GM12892 (cell line): ENCODE data around the gene RTKN.
A peak's percentile ranks its signal among the peaks of the same experiment; 100 is the strongest.

Source experiments
- DNase-seq: peaks from one replicate; pipeline ENCODE4 v3.0.0; 2011; ENCODE audit not compliant: insufficient read length
- FAIRE-seq: peaks from 2 replicates; lab custom pipeline; 2011; peaks lifted over from hg19 to GRCh38; lab: Jason Lieb, UNC
- POLR2A ChIP-seq: IDR thresholded peaks from 2 replicates; pipeline ENCODE4 v1.6.1; 2011; ENCODE audit warnings: low read depth, low read length, control low read depth
- POLR2AphosphoS5 ChIP-seq: IDR thresholded peaks from 2 replicates; pipeline ENCODE4 v1.6.1; 2011; ENCODE audit warnings: low read depth, low read length, control low read depth
- TAF1 ChIP-seq: IDR thresholded peaks from 2 replicates; pipeline ENCODE4 v1.6.1; 2011; ENCODE audit warnings: low read depth, mild to moderate bottlenecking, control low read depth, low read length, borderline replicate concordance

RTKN gene

DNA sequence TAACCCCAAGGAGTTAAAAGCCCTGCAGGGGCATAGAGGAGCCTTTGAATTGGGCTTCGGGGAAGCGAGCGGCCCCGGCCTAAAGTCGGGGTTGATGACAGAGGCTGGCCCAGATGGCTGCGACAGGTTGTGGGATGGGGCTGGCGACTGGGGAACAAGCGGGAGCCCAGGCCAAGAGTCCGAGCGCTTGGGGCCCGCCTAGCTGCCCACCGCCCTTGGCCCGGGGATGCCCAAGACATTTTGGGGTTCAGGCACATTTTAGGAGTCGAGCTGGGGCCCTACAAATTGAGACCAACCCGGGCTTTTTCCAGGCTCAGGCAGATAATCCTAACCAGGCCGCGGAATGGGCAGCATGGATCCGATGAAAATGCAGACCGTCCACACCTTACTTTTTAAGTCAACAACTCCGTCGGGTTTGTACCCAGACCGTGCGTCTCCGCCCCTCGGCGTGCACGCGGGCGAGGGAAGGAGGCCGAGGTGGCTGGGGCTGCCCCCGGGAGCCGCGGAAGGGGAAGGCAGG lies 507 bp downstream of the RTKN start:
- DNase-seq (peak; percentile 55), FAIRE-seq (no peak)
- no peak for TF ChIP-seq POLR2A
- no peak for TF ChIP-seq TAF1

DNA sequence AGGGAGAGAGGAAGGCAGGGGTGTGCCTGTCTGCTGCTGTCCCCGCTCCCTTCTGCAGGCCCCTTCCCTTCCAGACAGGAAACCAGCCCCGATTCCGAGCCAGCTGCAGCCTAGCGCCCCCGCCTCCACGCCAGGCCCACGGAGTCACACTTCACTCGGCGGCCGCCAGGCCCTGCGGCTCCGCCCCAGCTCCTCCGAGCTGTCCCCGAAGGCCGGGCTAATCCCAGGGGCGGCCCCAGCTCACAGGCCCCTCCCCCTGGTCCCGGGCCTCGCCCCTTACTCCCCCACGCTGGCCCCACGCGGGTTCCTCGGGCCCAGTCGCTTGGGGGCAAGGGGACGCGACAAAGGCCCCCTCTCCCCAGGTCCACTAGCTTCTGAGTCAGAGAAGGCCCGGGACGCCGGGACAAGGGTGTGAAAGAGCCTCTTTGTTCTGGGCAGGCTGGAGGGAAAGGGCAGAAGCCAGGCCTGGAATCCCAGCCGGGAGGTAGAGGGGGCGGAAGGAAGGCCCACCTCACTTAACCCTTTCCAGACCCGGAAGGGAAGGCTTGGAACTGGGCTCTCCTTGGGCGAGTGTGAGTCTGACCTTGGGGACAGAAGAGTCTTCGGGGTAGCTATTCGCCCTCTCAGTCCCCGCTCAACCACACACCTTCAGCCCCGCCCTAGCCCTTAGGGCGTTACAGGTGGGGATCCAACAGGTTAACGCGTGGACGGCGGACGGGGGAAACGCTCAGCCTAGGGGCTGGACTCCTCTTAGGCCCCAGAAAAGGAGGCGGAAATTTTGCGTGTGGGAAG lies 1.2 kb downstream of the RTKN start:
- DNase-seq (peak; percentile 99), FAIRE-seq (peak; percentile 57)
- TF ChIP-seq TAF1 = no peak
- TF ChIP-seq POLR2A = peak; percentile 55; the same call in 1 of the 2 replicates
- TF ChIP-seq POLR2AphosphoS5 = no peak

DNA sequence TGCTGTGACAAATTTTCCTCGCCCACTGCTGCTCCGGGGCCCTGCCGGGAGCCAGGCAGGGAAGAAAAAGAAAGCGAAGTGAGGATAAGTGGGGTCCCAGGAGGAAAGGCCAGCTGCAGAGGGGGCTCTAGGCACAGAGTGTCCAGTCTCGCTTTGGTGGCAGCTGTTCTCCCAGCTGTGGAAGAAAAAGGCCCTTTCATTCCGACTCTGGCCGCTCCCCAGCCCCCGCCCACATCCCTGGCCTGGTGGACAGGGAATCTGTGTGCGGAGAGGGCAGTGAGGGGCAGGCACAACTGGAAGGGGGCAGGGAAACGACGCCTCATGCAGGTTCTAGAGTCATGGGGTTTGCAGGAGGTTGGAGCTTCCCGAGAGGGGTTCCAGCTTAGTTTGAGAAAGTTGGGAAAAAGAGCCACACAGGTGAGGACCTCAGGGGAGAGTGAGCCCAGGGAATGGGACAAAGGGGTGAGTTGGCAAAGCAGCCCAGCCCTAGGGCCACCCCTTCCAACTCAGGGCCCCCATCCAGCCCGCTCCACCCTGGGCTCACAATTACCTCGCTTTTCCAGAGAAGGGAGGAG lies 1.8 kb downstream of the RTKN start:
- FAIRE-seq (no peak), DNase-seq (no peak)
- TF ChIP-seq POLR2A = no peak
- TF ChIP-seq TAF1 = no peak

DNA sequence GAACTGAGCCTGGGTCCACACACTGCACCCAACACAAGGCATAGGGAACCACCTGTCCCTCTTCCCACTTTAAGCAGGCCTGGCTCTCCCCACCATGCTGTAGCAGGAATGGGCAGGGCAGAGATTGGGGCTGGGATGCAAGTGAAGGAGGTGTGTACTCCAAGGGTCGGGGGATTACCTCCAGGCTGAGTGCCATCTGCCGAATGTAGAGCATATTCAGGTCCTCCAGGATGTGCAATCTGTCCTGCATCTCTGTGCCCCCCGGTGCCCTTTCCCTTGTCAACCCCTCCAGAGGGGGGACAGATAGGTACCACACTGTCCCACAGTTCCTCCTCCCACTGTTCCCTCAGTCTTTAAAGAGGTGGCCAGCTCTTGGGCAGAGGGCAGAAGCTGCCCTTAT lies 2.4 kb downstream of the RTKN start:
- FAIRE-seq (no peak), DNase-seq (no peak)
- no peak for TF ChIP-seq POLR2AphosphoS5
- TF ChIP-seq TAF1 = no peak
- TF ChIP-seq POLR2A = no peak

DNA sequence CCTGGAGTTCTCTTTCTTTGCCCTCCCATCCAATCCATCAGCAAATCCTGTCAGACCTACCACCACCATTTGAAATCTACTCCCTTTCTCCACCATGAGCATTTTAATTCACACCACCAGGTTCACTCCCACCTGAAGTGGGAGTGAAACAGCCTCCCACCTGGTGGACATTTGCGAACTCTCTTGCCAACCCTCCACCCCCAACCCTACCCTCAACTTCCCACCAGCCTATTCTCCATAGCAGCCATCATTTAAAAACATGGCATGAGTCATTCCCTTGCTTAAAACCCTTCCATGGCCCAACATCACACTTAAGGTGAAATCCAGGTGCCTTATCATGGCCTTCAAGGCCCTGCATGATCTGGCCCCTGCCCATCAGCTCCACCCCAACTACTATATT lies 3.5 kb downstream of the RTKN start:
- DNase-seq (no peak), FAIRE-seq (no peak)
- TF ChIP-seq POLR2A (no peak), POLR2AphosphoS5 (no peak), TAF1 (no peak)

DNA sequence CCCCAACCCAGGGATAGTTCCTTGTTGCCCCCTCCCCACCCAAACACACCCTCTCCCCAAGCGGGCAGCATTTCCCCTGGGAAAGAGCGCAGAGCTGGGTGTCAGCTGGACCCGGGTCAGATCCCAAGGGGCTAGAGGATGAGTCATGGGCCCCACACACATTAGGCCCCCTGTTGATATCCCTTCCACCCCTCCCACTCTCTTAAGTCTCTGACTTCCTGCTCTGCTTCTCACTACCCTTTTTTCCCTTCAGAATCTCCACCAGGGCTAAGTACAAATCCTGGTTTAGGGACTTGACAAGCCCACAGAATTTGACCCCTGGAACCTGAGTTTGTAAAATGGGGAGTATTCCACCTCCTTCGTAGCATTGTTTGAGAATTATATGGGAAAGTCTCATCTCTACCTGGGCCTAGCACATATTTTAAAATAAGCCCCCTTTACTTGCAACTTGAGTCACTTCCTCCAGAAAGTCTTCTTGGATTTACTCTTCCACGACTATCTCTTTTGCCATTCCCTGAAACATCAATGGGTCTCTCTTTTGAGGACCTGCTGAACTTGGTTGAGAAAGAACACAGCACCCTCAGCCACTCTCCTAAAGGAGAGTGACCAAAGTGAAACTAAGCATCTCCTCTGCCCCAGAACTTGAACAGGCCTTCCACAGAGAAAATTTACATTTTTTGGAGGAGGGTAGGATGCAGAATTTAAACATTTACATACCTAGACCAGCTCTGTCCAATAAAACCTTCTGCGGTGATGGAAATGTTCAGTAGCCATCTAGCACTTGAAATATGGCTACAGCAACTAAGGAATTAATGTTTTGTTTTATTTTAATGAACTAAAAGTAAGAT lies 4.7 kb downstream of the RTKN start:
- FAIRE-seq (no peak), DNase-seq (no peak)
- TF ChIP-seq POLR2A (no peak), POLR2AphosphoS5 (no peak), TAF1 (no peak)

DNA sequence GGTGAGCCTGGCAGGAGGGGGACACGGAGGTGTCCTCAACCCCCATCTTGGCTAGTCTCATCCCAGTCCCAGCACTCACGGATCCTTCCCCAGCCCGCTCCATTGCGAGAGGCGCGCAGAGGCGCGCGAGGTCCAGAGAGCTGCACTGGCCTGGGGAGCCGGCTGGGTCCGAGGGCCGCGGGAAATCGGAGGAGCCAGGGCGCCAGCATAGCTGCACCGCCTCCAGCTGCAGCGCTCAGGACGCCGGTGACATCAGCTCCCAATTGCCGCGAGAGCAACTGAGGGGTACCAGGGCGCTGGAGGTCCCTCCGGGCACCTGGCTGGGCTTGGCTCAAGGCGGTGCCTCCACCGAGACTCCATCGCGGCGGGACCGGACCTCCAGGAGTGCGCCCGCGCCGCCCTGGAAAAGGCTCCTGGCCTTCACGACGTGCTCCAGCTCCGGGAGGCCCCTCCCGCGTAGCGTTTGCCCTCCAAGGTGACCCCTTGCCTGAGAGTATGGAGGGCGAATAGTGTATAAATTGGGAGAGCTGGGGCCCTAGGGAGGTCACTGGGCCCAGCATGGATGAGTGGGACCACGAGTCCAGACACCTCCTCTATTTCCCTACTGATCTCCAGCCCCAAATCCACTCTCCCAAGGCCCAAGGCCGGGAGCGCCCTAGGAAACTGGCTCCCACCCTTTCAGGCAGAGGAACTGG lies 5.5 kb downstream of the RTKN start:
- TF ChIP-seq POLR2A (no peak), POLR2AphosphoS5 (no peak), TAF1 (no peak)
- no peak for DNase-seq
- no peak for FAIRE-seq

DNA sequence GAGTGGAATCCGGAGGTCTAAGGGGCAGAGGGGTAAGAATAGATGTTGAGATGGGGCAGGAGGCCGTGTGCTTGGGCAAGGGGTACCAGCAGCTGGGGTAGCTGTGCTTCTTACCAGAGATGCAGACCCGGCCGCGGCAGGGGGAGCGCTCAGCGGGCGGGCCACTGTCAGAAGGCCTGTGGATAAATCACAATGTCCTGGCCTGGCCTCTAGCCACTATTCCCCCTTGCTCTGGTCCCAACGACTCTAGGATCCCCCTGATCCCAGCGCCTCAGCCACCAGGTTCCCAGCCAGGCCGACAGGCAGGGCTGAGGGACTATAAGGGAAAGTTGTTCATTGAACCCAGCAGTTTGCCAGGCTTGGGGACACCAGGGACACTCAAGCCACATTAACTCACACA lies 11.2 kb downstream of the RTKN start:
- TF ChIP-seq POLR2A (no peak), TAF1 (no peak), POLR2AphosphoS5 (no peak)
- no peak for DNase-seq
- no peak for FAIRE-seq

DNA sequence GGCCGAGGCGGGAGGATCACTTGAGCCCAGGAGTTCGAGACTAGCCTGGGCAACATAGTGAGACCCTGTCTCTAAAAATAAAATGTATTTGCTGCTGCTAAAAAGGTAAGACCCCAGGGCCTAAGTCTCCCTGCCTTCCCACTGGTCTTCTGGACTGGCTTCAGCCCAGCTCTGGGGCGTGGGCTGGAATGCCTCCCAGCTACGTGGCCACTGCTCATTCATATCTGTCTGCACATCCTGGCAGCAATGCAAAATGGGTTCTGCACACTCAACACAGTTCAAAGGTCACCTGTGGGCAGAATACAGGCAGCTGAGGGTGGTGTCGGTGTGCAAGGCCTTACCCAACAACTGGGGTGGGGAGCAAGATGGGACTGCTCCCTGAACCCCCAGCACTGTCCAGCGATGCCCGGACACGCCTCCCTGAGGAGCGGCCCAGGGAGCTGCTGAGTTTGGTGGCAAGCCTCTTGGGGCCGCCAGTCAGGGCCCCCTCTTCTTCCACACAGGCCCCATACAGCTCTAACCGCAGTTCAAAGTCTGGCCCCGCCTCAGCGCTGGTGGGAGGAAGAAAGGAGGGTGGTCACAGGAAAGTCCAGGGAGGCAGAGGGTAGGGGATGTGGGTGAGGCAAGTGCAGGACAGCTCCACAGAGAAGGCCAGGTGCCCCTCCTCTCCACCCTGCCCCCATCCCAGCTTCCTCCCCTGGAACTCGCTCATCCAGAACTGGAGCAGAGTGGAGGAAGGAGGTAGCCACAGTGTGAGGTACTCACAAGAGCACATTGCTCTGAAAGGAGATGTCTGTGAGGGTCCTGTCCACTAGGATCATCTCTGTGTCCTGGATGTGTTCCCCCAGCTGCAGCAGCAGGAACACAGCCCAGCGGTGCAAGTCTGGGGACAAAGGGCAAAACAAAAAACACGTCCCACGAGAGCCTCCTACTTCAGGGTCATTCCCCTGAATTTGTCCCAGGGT lies 12.0 kb downstream of the RTKN start:
- no peak for DNase-seq
- TF ChIP-seq POLR2A (no peak), POLR2AphosphoS5 (no peak), TAF1 (no peak)
- no peak for FAIRE-seq

DNA sequence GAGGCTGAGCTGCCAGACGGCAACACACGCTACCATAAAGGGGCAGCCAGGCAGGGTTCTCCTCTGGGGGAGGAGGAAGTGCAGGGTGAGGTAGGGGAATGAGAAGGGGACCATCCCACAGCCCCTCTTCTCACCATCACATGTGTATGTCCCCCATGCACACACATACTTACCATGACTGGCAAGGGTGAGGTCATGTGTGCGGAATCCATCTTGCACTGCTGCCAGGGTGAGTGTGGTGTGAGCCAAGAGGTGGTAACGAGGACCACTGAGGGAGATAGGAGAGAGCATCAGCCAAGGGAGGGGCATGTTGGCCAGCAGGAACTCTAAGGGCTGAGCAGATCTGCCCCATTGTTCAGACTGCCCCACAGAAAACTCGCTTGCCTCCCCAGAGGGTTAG lies 13.1 kb downstream of the RTKN start:
- no peak for TF ChIP-seq TAF1
- TF ChIP-seq POLR2A = no peak
- no peak for DNase-seq
- FAIRE-seq = no peak
